Adrenal gland (tissue), 12 donors: ENCODE results near the gene DAPK2. TPM values are rescaled to one million over a fixed set of nuclear protein-coding genes. Genes with fewer than 3 reads are reported as not detected.

Experiments used
- DNase-seq, 7 donors: peaks; one replicate each; pipeline ENCODE4 v3.0.0-alpha.2; 2019 to 2020
- H3K27ac ChIP-seq, 5 donors: fragments of 200-600 bp; sonication (generic) in 4 of 5; 1 replicate in 3 of 5; 2 replicates in 2 of 5; pipeline versions ENCODE4 v1.5.1 to v1.8.0; 2016 to 2020; ENCODE audit warnings: mild to moderate bottlenecking in 1 of 5
- H3K27me3 ChIP-seq: fragments of 200-600 bp; 2 replicates; pipeline ENCODE4 v1.8.0; 2021
- H3K36me3 ChIP-seq, 2 donors: fragments of 200-600 bp; replicated peaks in 1 of 2; 1 replicate in 1 of 2; 2 replicates in 1 of 2; pipeline versions ENCODE4 v1.5.1 to v1.8.0; 2018 to 2022
- H3K4me1 ChIP-seq, 2 donors: fragments of 200-600 bp; replicated peaks in 1 of 2; 1 replicate in 1 of 2; 2 replicates in 1 of 2; pipeline versions ENCODE4 v1.5.1 to v1.8.0; 2018 to 2021
- H3K4me3 ChIP-seq, 4 donors: fragments of 200-600 bp; sonication (generic) in 3 of 4; one replicate each; pipeline ENCODE4 v1.5.1; 2016 to 2018
- H3K9me3 ChIP-seq, 3 donors: fragments of 200-600 bp; sonication (generic) in 1 of 3; replicated peaks in 1 of 3; 1 replicate in 2 of 3; 2 replicates in 1 of 3; pipeline versions ENCODE4 v1.5.1 to v1.8.0; 2016 to 2021
- CTCF ChIP-seq, 6 experiments: fragments of 450-650 bp in 4 of 6; fragments of 200-600 bp in 2 of 6; sonication (generic) in 1 of 6; IDR thresholded peaks; 1 replicate in 5 of 6; 2 replicates in 1 of 6; pipeline versions ENCODE4 v1.5.1 to v1.8.0; 2016 to 2021; ENCODE audit warnings: antibody characterized with exemption in 6 of 6, mild to moderate bottlenecking in 2 of 6, moderate library complexity in 1 of 6
- POLR2A ChIP-seq, 2 donors: fragments of 450-650 bp; IDR thresholded peaks; one replicate each; pipeline ENCODE4 v1.6.1; 2017; ENCODE audit warnings: antibody characterized with exemption in 2 of 2, mild to moderate bottlenecking in 2 of 2, moderate library complexity in 1 of 2
- WGBS, 4 donors: extraction: QIAGEN DNeasy Blood & Tissue Kit in 2 of 4; methylation state at CpG; one replicate each; pipeline versions ENCODE4 v1.1.5 to v1.1.7; 2013 to 2017; 5-methylcytosine and 5-hydroxymethylcytosine counted together
- intact Hi-C, 2 donors: fragments of 100-400 bp; cut with DNase I; formaldehyde crosslinking; loops; one replicate each; pipeline versions ENCODE4 v1.14.1 to v1.15.0; 2022 to 2023
- polyA plus RNA-seq, 3 donors: library from polyadenylated mRNA; stranded (reverse); fragments of 200-250 nt in 2 of 3; fragments of 350-450 nt in 1 of 3; fragmentation: Illumina TruSeq in 1 of 3; extraction: RNeasy Lipid Tissue Mini Kit (QIAGEN cat#74804) in 1 of 3; gene quantifications; one replicate each; pipeline ENCODE4 v1.2.3, GENCODE V29; 2013 to 2014
- total RNA-seq, 9 donors: library from RNA; depleted of rRNA in 4 of 9; stranded (reverse); fragments of >200 nt in 4 of 9; fragments of 120-200 nt in 1 of 9; fragmentation: NEBNext Ultra II Directional in 1 of 9; extraction: Animal tissue kit (Norgen Biotek cat#: 25700) in 1 of 9; gene quantifications; one replicate each; pipeline versions ENCODE4 v1.1.0 to v1.2.4, GENCODE V29; 2013 to 2023
- donor health status: healthy with polysubstance abuse.
- donor health status: Bipolar disorder and iron deficiency.
- donor health status: DM: yes; HTN: yes; CAD: no.
- donor health status: DM: no; HTN: no; CAD: no.
- donor health status: DM: no; HTN: no; CAD: no.
- donor health status: DM: yes; HTN: yes; CAD: no.

DAPK2 gene
- total and polyA plus RNA-seq, 12 donors: 0.97 to 8.7 (median 6.1) TPM

- Histone ChIP-seq H3K4me3 (no peak overlapping the region), H3K27me3 (no peaks in the 10 kb centered on the region), H3K9me3 (no peaks in the 10 kb centered on the region), H3K4me1 (peaks cover 14 to 17% of the 10 kb centered on the region in 2 donors), H3K36me3 (no peaks in the 10 kb centered on the region), H3K27ac (no peak overlapping the region)
- WGBS, 4 donors: 86 to 91% (median 89%) methylated on average over 3 of the region's 3 CpGs
- TF ChIP-seq CTCF (IDR thresholded peaks at IDR 0.05): no peak
- no peak for TF ChIP-seq POLR2A (IDR thresholded peaks at IDR 0.05)
- intact Hi-C loops: loop anchor here in 1 of 2 donors (10.0 kb wide), 1 partner anchor 131 kb away; the partner anchor contains the start of gene DAPK2
- no peak for DNase-seq
Observed at GRCh38 chr15:63913786-63914315, 132.4 kb downstream of the DAPK2 start.

- TF ChIP-seq CTCF (IDR thresholded peaks at IDR 0.05): no peak
- TF ChIP-seq POLR2A (IDR thresholded peaks at IDR 0.05): no peak
- H3K4me1 ChIP-seq: peaks cover 14 to 22% of the 10 kb centered on the region in 2 donors
- no peak for DNase-seq
- intact Hi-C loops: loop anchor here in 1 of 2 donors (10.0 kb wide), 1 partner anchor 131 kb away; the partner anchor contains the start of gene DAPK2
- H3K4me3 ChIP-seq: no peak overlapping the region
- no peaks in the 10 kb centered on the region for H3K36me3 ChIP-seq
- WGBS, 4 donors: 95 to 98% (median 96%) methylated on average over 8 to 9 of the region's 9 CpGs
- H3K27me3 ChIP-seq: no peaks in the 10 kb centered on the region
- H3K9me3 ChIP-seq: no peaks in the 10 kb centered on the region
- H3K27ac ChIP-seq: no peak overlapping the region
Observed at GRCh38 chr15:63913336-63913735, 132.9 kb downstream of the DAPK2 start.

- intact Hi-C loops: loop anchor here in 1 of 2 donors (10.0 kb wide), 1 partner anchor 133 kb away; the partner anchor contains the start of gene DAPK2
Observed at GRCh38 chr15:63912061-63912615, 134.1 kb downstream of the DAPK2 start.

GRCh38 chr15:63911160-63911559 lies 135.1 kb downstream of the DAPK2 start:
- no peak for DNase-seq

More at GRCh38 chr15:63912061-63912615, 134.1 kb downstream of the DAPK2 start:
- no peak overlapping the region for H3K27ac ChIP-seq
- DNase-seq: no peak
- H3K4me1 ChIP-seq: peaks cover 14 to 23% of the 10 kb centered on the region in 2 donors
- H3K9me3 ChIP-seq: no peaks in the 10 kb centered on the region
- 88 to 93% (median 92%) methylated on average over 5 to 15 of the region's 15 CpGs for WGBS, 4 donors
- no peaks in the 10 kb centered on the region for H3K36me3 ChIP-seq
- no peak for TF ChIP-seq CTCF (IDR thresholded peaks at IDR 0.05)
- TF ChIP-seq POLR2A (IDR thresholded peaks at IDR 0.05): no peak
- H3K27me3 ChIP-seq: no peaks in the 10 kb centered on the region
- H3K4me3 ChIP-seq: no peak overlapping the region

More at GRCh38 chr15:63911160-63911559, 135.1 kb downstream of the DAPK2 start:
- TF ChIP-seq CTCF (IDR thresholded peaks at IDR 0.05): no peak
- no peak for TF ChIP-seq POLR2A (IDR thresholded peaks at IDR 0.05)
- H3K9me3 ChIP-seq: no peaks in the 10 kb centered on the region
- H3K27me3 ChIP-seq: no peaks in the 10 kb centered on the region
- no peak overlapping the region for H3K4me3 ChIP-seq
- H3K36me3 ChIP-seq: no peaks in the 10 kb centered on the region
- no peak overlapping the region for H3K27ac ChIP-seq
- WGBS, 4 donors: 69 to 95% (median 79%) methylated on average over 4 of the region's 4 CpGs
- H3K4me1 ChIP-seq: peaks cover 14 to 23% of the 10 kb centered on the region in 2 donors
- intact Hi-C loops: loop anchor here in 1 of 2 donors (10.0 kb wide), 1 partner anchor 134 kb away; the partner anchor contains the start of gene DAPK2
